ENCODE results near the gene CLCN3. TPM values are rescaled to one million over a fixed set of nuclear protein-coding genes. Genes with fewer than 3 reads are reported as not detected.
A peak's percentile ranks its signal among the peaks of the same experiment; 100 is the strongest.

CLCN3 gene
- total RNA-seq, 2 experiments from 2014 or later, result 17.8 to 42.0 TPM

DNA sequence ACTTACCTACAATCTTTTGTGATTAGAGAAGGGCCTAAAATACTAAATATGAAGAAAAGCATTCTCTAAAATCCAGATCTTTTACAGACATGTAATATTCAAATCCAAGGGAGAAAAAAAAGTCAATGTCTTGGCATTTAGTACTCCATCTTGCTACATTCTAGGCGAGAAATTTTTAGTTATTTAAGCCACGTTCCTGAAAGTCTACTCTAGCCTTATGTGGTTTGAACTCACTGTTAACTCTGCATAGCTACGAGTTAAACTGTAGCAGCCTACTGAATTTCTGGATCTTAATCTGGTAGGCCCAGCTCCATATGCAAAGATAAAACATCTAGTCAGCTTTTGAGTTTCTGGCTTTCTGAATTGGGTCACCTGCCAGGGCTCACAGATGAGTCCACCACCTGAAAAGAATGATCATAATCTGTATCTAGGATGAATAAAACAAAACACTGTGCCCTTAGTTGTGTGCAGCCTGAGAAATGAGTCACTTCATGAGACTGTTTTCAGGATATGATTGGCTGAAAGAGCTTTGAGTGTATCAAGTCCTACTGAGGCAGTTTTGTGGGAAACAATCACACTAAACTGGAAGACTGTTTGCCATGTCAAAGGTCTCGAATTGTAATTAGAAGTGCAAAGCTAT, 4.8 kb upstream of the CLCN3 start:
- BruUV-seq (replicated peaks), result no TSS peak
- Histone ChIP-seq H2AFZ (ENCODE audit: low read length) (peak overlapping the region; percentile 91), H3K79me2 (ENCODE audit: insufficient read depth, low read depth, low read length) (peaks cover 17% of the 10 kb centered on the region), H3K9me2 (ENCODE audit: insufficient read depth, low read length) (no peaks in the 10 kb centered on the region), H3K36me3 (ENCODE audit: insufficient read depth, low read length) (no peaks in the 10 kb centered on the region), H4K20me1 (ENCODE audit: insufficient read depth, low read length) (peaks cover 5% of the 10 kb centered on the region; the same call in 1 of the 2 replicates), H3K9me3 (ENCODE audit: low read length) (peaks cover 8% of the 10 kb centered on the region; the same call in 1 of the 2 replicates), H3K27ac (ENCODE audit: low read depth, low read length, poor library complexity, severe bottlenecking) (no peak overlapping the region), H3K4me3 (ENCODE audit: low read depth, low read length, poor library complexity, severe bottlenecking) (no peak overlapping the region), H3K4me2 (ENCODE audit: low read length) (no peak overlapping the region), H3K4me1 (ENCODE audit: insufficient read depth, low read length, poor library complexity, severe bottlenecking) (peaks cover 42% of the 10 kb centered on the region)
- POLR2A ChIA-PET, result interaction anchor here (0.8 to 1.3 kb wide), 3 partner anchors 9 to 49 kb away, joined by 3 read pairs; no protein-coding TSS in a partner anchor
- intact Hi-C loops (cut with micrococcal nuclease; ENCODE audit: unreplicated experiment), result loop anchor here (10.0 kb wide), 2 partner anchors 109 to 601 kb away; partner anchors contain the start of gene CBR4
- DNase-seq (ENCODE audit: low spot score), result no peak
- TF ChIP-seq CTCF (conservative IDR thresholded peaks at IDR 0.05; ENCODE audit: low read length), result no peak
- no peak for TF ChIP-seq EZH2phosphoT487 (IDR thresholded peaks at IDR 0.05; ENCODE audit: borderline replicate concordance, low read depth, low read length)
- CTCF ChIA-PET (ENCODE audit: unreplicated experiment), result no interaction called here

- Histone ChIP-seq H3K4me1 (ENCODE audit: insufficient read depth, low read length, poor library complexity, severe bottlenecking) (peaks cover 34% of the 10 kb centered on the region), H3K9me2 (ENCODE audit: insufficient read depth, low read length) (no peaks in the 10 kb centered on the region), H3K36me3 (ENCODE audit: insufficient read depth, low read length) (no peaks in the 10 kb centered on the region), H3K79me2 (ENCODE audit: insufficient read depth, low read depth, low read length) (peaks cover 17% of the 10 kb centered on the region), H4K20me1 (ENCODE audit: insufficient read depth, low read length) (peaks cover 5% of the 10 kb centered on the region; the same call in 1 of the 2 replicates), H3K27ac (ENCODE audit: low read depth, low read length, poor library complexity, severe bottlenecking) (no peak overlapping the region), H3K4me3 (ENCODE audit: low read depth, low read length, poor library complexity, severe bottlenecking) (no peak overlapping the region), H3K9me3 (ENCODE audit: low read length) (peaks cover 8% of the 10 kb centered on the region; the same call in 1 of the 2 replicates), H3K4me2 (ENCODE audit: low read length) (no peak overlapping the region), H2AFZ (ENCODE audit: low read length) (no peak overlapping the region)
- BruUV-seq (replicated peaks), result no TSS peak
- TF ChIP-seq EZH2phosphoT487 (IDR thresholded peaks at IDR 0.05; ENCODE audit: borderline replicate concordance, low read depth, low read length) (no peak), CTCF (conservative IDR thresholded peaks at IDR 0.05; ENCODE audit: low read length) (no peak)
- ChIA-PET CTCF (ENCODE audit: unreplicated experiment) (no interaction called here), POLR2A (interaction anchor here (0.6 to 1.3 kb wide), 3 partner anchors 8 to 142 kb away, joined by 3 to 4 read pairs (median 3); no protein-coding TSS in a partner anchor)
- intact Hi-C loops (cut with micrococcal nuclease; ENCODE audit: unreplicated experiment), result loop anchor here (10.0 kb wide), 2 partner anchors 108 to 602 kb away; partner anchors contain the start of gene CBR4
- DNase-seq (ENCODE audit: low spot score), result no peak
These were observed 3.5 kb upstream of the CLCN3 start for GRCh38 chr4:169616846-169617245.

- Histone ChIP-seq H3K79me2 (ENCODE audit: insufficient read depth, low read depth, low read length) (peaks cover 19% of the 10 kb centered on the region), H4K20me1 (ENCODE audit: insufficient read depth, low read length) (peaks cover 8% of the 10 kb centered on the region; the same call in 1 of the 2 replicates), H3K9me2 (ENCODE audit: insufficient read depth, low read length) (no peaks in the 10 kb centered on the region), H3K36me3 (ENCODE audit: insufficient read depth, low read length) (no peaks in the 10 kb centered on the region), H3K27ac (ENCODE audit: low read depth, low read length, poor library complexity, severe bottlenecking) (no peak overlapping the region), H3K4me3 (ENCODE audit: low read depth, low read length, poor library complexity, severe bottlenecking) (no peak overlapping the region), H3K9me3 (ENCODE audit: low read length) (peaks cover 8% of the 10 kb centered on the region; the same call in 1 of the 2 replicates), H3K4me2 (ENCODE audit: low read length) (no peak overlapping the region), H3K4me1 (ENCODE audit: insufficient read depth, low read length, poor library complexity, severe bottlenecking) (peaks cover 34% of the 10 kb centered on the region), H2AFZ (ENCODE audit: low read length) (no peak overlapping the region)
- intact Hi-C loops (cut with micrococcal nuclease; ENCODE audit: unreplicated experiment), result loop anchor here (10.0 kb wide), 2 partner anchors 107 to 603 kb away; partner anchors contain the start of gene CBR4
- DNase-seq (ENCODE audit: low spot score), result no peak
- POLR2A ChIA-PET, result interaction anchor here (0.6 kb wide), 1 partner anchor 141 kb away, joined by 4 read pairs; no protein-coding TSS in a partner anchor
- CTCF ChIA-PET (ENCODE audit: unreplicated experiment), result no interaction called here
- TF ChIP-seq CTCF (conservative IDR thresholded peaks at IDR 0.05; ENCODE audit: low read length), result no peak
- no peak for TF ChIP-seq EZH2phosphoT487 (IDR thresholded peaks at IDR 0.05; ENCODE audit: borderline replicate concordance, low read depth, low read length)
- BruUV-seq (replicated peaks), result no TSS peak
These were observed 3.1 kb upstream of the CLCN3 start for GRCh38 chr4:169617306-169617705.

Data from OCI-LY7 (cell line).